ENCODE data around the gene WDR70.
"Not testable (repeated sequence)": the region's sequence is repeated elsewhere in the genome, so short reads cannot be mapped to it uniquely, and the experiment has no call there.

Gene WDR70

GRCh38 chr5:37626266-37626665 lies 247.1 kb downstream of the WDR70 start:
- in situ Hi-C loops (cut with HindIII; ENCODE audit: low sequenced_read_pairs) = no loop called here

- in situ Hi-C loops (cut with HindIII; ENCODE audit: low sequenced_read_pairs) = no loop called here
Measured at GRCh38 chr5:37628876-37629275, 249.8 kb downstream of the WDR70 start.

DNA sequence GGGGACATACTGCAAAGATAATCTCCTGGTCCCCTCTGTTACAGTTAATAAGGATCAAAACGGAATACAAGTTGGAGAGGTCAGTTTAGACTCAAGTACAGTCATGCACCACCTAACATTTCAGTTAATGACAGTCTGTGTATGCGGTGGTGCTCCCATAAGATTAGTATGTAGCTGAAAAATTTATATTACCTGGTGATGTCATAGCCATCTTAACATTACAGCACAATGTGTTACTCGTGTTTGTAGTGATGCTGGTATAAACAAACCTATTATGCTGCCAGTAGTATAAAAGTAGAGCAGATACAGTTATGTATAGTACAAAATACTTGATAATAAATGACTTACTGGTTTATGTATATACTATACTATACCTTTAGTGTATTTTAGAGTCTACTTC lies 252.8 kb downstream of the WDR70 start:
- in situ Hi-C loops (cut with HindIII; ENCODE audit: low sequenced_read_pairs) = no loop called here

GRCh38 chr5:37637165-37637845 lies 258.2 kb downstream of the WDR70 start:
- in situ Hi-C loops (cut with HindIII; ENCODE audit: low sequenced_read_pairs) = no loop called here

DNA sequence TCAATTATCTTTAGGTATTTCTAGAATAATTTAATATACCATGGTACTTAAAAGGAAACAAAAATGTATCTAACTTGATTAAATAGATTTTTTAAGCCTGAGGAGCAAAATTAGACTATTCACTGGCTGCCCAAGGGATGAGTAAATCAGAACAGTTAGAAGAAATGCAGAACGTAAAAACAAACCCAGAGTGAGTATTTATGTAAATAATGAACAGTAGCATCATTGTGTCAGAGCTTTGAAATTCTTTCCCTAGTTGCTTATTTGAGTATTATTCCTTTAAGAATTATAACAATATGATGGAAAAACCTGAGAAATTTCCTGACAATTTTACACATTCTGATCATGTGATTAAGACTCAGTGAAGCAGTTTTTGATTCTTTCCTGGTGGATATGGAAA lies 259.8 kb downstream of the WDR70 start:
- in situ Hi-C loops (cut with HindIII; ENCODE audit: low sequenced_read_pairs) = no loop called here

- in situ Hi-C loops (cut with HindIII; ENCODE audit: low sequenced_read_pairs) = no loop called here
Measured at GRCh38 chr5:37640088-37640487, 261.0 kb downstream of the WDR70 start.

DNA sequence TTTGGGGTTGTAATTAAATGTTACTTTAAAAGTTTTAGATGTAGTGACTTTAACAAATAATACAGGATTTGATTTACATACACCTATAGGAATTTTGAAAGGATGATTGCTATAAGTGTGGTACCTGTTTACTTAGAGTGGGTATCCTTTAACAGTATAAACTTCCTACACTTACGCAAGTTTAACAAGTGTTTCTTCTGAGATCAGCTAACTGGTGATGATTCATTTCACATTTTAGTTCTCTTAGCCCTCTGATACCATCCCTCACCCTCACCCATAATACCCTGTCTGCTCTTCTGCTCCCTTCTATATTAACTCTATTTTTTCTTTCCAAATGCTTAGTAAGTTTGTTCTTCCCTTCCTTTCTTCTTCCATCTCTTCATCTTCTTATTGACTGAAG lies 262.8 kb downstream of the WDR70 start:
- in situ Hi-C loops (cut with HindIII; ENCODE audit: low sequenced_read_pairs) = no loop called here

- in situ Hi-C loops (cut with HindIII; ENCODE audit: low sequenced_read_pairs) = no loop called here
Measured at GRCh38 chr5:37645707-37646106, 266.6 kb downstream of the WDR70 start.

DNA sequence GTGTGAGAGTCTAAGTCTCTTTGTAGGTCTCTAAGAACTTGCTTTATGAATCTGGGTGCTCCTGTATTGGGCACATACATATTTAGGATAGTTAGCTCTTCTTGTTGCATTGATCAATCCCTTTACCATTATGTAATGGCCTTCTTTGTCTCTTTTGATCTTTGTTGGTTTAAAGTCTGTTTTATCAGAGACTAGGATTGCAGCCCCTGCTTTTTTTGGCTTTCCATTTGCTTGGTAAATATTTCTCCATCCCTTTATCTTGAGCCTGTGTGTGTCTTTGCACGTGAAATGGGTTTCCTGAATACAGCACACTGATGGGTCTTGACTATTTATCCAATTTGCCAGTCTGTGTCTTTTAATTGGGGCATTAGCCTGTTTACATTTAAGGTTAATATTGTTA lies 275.4 kb downstream of the WDR70 start:
- in situ Hi-C loops (cut with HindIII; ENCODE audit: low sequenced_read_pairs) = not testable (repeated sequence)

DNA sequence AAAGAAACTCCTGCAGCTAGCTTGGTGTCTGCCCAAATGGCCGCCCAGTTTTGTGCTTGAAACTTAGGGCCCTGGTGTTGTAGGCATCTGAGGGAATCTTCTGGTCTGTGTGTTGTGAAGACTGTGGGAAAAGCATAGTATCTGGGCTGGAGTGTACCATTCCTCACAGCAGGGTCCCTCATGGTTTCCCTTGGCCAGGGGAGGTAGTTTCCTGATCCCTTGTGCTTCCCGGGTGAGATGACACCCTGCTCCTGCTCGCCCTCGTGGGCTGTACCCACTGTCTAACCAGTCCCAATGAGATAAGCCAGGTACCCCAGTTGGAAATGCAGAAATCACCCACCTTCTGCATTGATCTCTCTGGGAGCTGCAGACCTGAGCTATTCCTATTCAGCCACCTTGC lies 277.9 kb downstream of the WDR70 start:
- in situ Hi-C loops (cut with HindIII; ENCODE audit: low sequenced_read_pairs) = no loop called here

GRCh38 chr5:37658440-37658839 lies 279.3 kb downstream of the WDR70 start:
- in situ Hi-C loops (cut with HindIII; ENCODE audit: low sequenced_read_pairs) = no loop called here

- in situ Hi-C loops (cut with HindIII; ENCODE audit: low sequenced_read_pairs) = no loop called here
Measured at GRCh38 chr5:37660319-37660718, 281.2 kb downstream of the WDR70 start.

- in situ Hi-C loops (cut with HindIII; ENCODE audit: low sequenced_read_pairs) = no loop called here
Measured at GRCh38 chr5:37661227-37661920, 282.3 kb downstream of the WDR70 start.

GRCh38 chr5:37661951-37662350 lies 282.8 kb downstream of the WDR70 start:
- in situ Hi-C loops (cut with HindIII; ENCODE audit: low sequenced_read_pairs) = no loop called here

GRCh38 chr5:37662362-37662761 lies 283.2 kb downstream of the WDR70 start:
- in situ Hi-C loops (cut with HindIII; ENCODE audit: low sequenced_read_pairs) = no loop called here

GRCh38 chr5:37662789-37663485 lies 283.8 kb downstream of the WDR70 start:
- in situ Hi-C loops (cut with HindIII; ENCODE audit: low sequenced_read_pairs) = no loop called here

DNA sequence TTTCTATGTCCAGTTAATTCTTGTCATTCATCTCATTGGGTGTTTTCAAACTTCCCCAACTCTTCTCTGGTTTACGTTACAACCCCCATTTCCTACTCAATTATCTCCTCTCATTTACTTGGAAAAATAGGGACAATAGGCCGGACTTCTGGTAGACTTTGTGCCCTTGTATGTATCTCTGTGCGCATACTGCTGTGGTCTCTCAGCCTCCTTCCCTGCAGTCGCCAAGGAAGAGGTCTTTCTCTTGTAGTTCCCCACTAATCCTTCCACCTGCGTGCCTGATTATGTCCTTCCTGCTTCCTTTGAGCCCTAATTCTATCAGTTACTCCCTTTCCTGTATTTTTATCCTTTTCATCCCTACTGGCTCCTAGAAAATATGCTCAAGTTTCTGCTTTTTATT lies 284.4 kb downstream of the WDR70 start:
- in situ Hi-C loops (cut with HindIII; ENCODE audit: low sequenced_read_pairs) = no loop called here

DNA sequence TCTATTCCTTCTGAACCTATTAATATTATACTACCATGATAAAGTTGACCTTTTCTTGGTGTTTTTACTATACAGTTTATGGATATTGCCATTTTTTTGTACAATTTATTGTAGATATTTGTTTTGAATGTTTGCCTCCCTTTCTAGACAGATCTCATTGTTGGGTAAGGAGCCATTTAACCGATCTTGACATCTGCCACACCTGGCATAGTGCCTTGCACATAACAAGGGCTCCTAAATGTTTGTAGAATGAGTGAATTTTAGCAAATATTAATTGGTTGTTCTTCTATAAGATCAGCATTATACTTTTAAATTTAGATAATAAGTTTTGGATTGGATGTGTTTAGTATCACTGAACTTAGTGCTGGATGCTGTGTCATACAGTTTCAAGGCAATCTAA lies 285.4 kb downstream of the WDR70 start:
- in situ Hi-C loops (cut with HindIII; ENCODE audit: low sequenced_read_pairs) = no loop called here

GRCh38 chr5:37665272-37665671 lies 286.2 kb downstream of the WDR70 start:
- in situ Hi-C loops (cut with HindIII; ENCODE audit: low sequenced_read_pairs) = no loop called here

GRCh38 chr5:37665889-37666288 lies 286.8 kb downstream of the WDR70 start:
- in situ Hi-C loops (cut with HindIII; ENCODE audit: low sequenced_read_pairs) = no loop called here

- in situ Hi-C loops (cut with HindIII; ENCODE audit: low sequenced_read_pairs) = no loop called here
Measured at GRCh38 chr5:37667430-37667829, 288.3 kb downstream of the WDR70 start.

GRCh38 chr5:37667846-37668245 lies 288.7 kb downstream of the WDR70 start:
- in situ Hi-C loops (cut with HindIII; ENCODE audit: low sequenced_read_pairs) = no loop called here

Data from endothelial cell of hepatic sinusoid (primary cell).